Measurements from ENCODE around the gene FBXO41. TPM values are rescaled to one million over a fixed set of nuclear protein-coding genes. Genes with fewer than 3 reads are reported as not detected.

FBXO41 gene
- total RNA-seq, 1 experiment from 2014 or later = 3.6 TPM

DNA sequence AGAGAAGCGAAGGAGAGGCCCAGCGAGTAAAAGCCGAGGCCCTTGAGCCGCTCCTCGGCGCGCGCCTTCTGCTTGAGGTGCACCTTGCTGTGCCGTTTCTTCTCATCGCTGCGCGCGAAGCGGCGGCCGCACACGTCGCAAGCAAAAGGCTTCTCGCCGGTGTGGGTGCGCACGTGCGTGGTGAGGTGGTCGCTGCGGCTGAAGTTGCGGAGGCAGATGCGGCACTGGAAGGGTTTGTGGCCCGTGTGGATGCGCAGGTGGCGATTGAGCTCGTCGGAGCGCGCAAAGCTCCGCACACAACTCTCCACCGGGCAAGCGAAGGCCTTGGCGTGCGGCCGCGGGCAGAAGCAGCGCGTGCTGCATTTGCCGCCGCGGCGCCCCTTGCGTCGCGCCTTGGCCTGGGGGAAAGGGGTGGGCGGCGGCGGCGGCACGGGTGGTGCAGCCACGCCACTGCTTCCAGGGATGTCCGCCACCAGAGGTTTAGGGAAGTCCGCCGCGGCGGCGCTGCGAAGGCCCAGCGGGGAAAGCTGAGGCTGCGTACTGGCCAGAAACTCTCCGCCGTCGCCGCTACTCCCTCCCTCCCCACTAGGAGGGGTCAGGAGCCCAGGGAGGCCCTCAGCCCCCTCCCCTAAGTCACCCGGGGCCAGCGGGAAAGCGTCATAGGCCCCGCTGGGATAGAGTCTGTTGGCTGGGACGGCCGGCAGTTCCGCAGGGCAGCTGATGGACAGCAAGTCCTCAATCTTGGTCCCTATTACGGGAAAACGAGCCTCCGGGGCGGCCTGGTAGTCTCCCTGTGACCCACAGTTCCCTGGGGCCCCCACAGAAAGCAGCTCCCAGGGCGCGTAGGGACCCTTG is 7.4 kb upstream of the FBXO41 start:
- no peak for DNase-seq (ENCODE audit: low spot score)
- in situ Hi-C loops (cut with HindIII; ENCODE audit: low sequenced_read_pairs) = loop anchor here (5.0 kb wide), 1 partner anchor 54 kb away; no protein-coding TSS in a partner anchor

DNA sequence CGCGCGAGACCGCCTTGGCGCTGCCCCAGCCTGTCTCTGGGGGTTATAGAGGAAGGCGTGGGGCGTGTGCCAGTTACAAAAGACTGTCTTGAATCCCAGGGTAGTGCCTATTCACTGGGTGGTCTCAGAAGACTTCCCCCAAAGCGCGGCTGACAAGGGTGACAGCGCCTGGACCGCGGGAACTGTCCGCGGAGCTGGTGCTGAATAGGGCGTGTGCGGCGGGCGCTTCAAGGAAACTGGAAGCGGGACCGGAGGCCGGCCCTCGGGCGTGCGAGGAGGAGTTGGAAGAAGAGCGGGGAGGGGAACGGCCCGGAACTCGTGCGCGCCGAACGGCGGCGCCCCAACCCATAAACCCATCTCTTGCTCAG is 6.8 kb upstream of the FBXO41 start:
- in situ Hi-C loops (cut with HindIII; ENCODE audit: low sequenced_read_pairs) = loop anchor here (5.0 kb wide), 1 partner anchor 54 kb away; no protein-coding TSS in a partner anchor
- no peak for DNase-seq (ENCODE audit: low spot score)

- in situ Hi-C loops (cut with HindIII; ENCODE audit: low sequenced_read_pairs) = loop anchor here (5.0 kb wide), 1 partner anchor 53 kb away; no protein-coding TSS in a partner anchor
Measured at GRCh38 chr2:73290049-73290839, 6.0 kb upstream of the FBXO41 start.

GRCh38 chr2:73289304-73289703 is 5.0 kb upstream of the FBXO41 start:
- in situ Hi-C loops (cut with HindIII; ENCODE audit: low sequenced_read_pairs) = no loop called here
- DNase-seq (ENCODE audit: low spot score) = no peak

More at GRCh38 chr2:73290049-73290839, 6.0 kb upstream of the FBXO41 start:
- DNase-seq (ENCODE audit: low spot score) = peak; percentile 94

DNA sequence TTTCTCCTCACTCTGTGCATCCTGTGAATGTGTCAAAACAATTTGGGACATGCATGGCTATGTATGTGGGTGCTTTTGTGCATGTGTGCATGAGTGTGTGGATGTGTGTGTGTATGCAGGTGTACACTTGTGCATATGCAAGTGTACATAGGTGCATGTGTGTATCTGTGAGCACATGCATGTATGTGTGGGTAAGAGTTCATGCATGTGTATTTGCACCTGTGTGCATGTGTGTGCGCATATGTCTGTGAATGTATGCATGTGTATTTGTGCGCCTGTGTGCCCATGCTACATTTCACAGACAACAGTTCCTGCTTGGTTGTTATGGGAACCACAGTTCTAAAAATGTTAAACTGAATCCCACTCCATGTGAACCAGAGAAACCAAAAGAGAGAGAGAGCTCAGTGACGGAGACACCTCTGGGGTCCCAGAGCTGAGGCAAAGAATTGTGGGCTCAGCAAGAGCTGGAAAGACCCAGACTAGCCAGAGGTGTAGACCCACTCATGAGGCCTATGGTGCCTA is 1.9 kb upstream of the FBXO41 start:
- in situ Hi-C loops (cut with HindIII; ENCODE audit: low sequenced_read_pairs) = no loop called here
- no peak for DNase-seq (ENCODE audit: low spot score)

DNA sequence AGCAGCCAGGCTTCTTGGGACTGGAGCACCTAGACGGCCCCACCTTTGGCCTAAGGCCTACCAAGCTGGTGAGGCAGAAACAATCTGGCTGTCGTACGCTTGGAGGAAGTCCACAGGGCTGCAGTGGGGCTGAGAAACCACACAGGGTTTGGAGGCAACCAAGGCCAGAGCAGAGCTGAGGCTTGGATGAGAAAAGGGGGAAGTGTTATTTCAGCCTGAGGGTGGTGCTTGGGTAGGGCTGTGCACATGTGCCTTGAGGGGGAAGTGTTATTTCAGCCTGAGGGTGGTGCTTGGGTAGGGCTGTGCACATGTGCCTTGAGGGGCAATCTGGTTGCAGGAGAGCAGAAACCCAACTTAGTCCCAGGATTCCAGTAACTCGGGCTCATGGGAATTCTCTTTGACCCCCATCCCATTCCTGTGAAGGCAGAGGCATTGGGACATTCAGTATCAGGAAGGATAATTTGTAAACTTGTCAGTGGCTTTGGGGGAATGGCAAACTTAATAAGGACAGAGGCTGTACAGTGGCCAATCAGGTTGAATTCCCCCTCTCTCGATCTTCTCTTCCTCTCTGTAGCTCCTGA is 971 bp upstream of the FBXO41 start:
- DNase-seq (ENCODE audit: low spot score) = peak; percentile 73
- in situ Hi-C loops (cut with HindIII; ENCODE audit: low sequenced_read_pairs) = no loop called here

DNA sequence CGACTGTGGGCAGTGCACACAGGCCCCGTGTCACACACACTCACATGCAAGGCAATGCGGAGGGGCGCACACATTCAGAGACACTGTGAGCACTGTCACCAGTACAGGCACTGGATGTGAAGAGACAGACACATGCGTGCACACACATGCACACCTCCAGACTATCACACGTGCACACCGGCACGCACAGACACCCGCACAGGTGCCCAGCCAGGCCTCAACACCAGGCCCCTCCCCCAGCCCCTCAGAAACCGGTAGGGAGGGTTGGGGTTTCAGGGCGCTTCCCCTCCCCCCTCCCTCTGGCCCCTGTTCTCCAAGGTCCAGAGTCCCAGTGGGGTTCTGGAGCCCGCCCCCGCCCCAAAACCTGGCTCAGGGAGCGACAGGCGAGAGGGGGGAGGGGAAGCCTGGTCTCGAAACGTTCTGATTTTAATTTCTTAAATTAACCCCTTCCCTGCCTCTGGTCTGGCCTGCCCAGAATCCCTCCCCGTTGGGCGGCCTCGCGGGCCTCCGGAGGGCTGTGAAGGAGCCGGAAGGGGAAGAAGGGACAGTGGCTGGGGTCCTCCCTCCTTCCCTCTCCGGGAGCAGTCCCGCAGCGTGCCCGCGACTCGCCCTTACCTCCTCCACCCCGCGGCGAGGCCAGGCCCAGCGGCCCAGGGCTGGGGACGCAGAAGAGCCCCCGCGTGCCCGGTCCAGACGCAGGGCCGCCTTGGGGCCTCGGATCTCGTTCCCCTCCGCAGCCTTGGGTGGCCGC is 558 bp downstream of the FBXO41 start:
- in situ Hi-C loops (cut with HindIII; ENCODE audit: low sequenced_read_pairs) = no loop called here
- peak; percentile 66 for DNase-seq (ENCODE audit: low spot score)

- DNase-seq (ENCODE audit: low spot score) = no peak
- in situ Hi-C loops (cut with HindIII; ENCODE audit: low sequenced_read_pairs) = no loop called here
Measured at GRCh38 chr2:73282924-73283544, 1.2 kb downstream of the FBXO41 start.

- peak; percentile 50 for DNase-seq (ENCODE audit: low spot score)
- in situ Hi-C loops (cut with HindIII; ENCODE audit: low sequenced_read_pairs) = no loop called here
Measured at GRCh38 chr2:73281244-73281643, 3.0 kb downstream of the FBXO41 start.

GRCh38 chr2:73279852-73280251 is 4.4 kb downstream of the FBXO41 start:
- DNase-seq (ENCODE audit: low spot score) = no peak
- in situ Hi-C loops (cut with HindIII; ENCODE audit: low sequenced_read_pairs) = no loop called here

- in situ Hi-C loops (cut with HindIII; ENCODE audit: low sequenced_read_pairs) = no loop called here
- no peak for DNase-seq (ENCODE audit: low spot score)
Measured at GRCh38 chr2:73272270-73272669, 12.0 kb downstream of the FBXO41 start.

- in situ Hi-C loops (cut with HindIII; ENCODE audit: low sequenced_read_pairs) = no loop called here
- peak; percentile 36 for DNase-seq (ENCODE audit: low spot score)
Measured at GRCh38 chr2:73269686-73270465, 14.4 kb downstream of the FBXO41 start.

- in situ Hi-C loops (cut with HindIII; ENCODE audit: low sequenced_read_pairs) = no loop called here
- DNase-seq (ENCODE audit: low spot score) = peak; percentile 77
Measured at GRCh38 chr2:73268830-73269685, 15.2 kb downstream of the FBXO41 start.

DNA sequence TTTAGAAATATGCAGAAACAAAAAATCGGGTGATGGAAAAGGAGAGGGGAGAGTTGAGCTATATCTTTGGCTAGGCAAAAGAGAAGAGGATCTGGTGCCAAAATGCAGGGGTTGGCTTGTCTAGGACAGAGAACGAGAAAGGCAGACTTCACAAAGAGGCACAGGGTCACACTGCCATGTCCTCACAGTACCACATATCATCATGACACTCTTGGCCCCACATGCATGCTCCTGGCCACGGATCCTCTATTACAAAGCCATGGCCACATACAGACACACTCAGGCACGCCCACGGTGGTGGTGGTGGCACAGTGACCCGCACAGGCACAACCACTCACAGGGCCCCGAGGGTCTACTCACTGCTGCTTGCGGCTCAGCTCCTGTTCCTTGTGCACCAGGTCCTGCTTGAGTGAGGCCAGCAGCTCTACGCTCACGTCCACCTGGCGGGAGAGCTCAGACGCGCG is 15.9 kb downstream of the FBXO41 start:
- in situ Hi-C loops (cut with HindIII; ENCODE audit: low sequenced_read_pairs) = no loop called here
- no peak for DNase-seq (ENCODE audit: low spot score)

GRCh38 chr2:73267008-73267407 is 17.3 kb downstream of the FBXO41 start:
- no peak for DNase-seq (ENCODE audit: low spot score)
- in situ Hi-C loops (cut with HindIII; ENCODE audit: low sequenced_read_pairs) = no loop called here

DNA sequence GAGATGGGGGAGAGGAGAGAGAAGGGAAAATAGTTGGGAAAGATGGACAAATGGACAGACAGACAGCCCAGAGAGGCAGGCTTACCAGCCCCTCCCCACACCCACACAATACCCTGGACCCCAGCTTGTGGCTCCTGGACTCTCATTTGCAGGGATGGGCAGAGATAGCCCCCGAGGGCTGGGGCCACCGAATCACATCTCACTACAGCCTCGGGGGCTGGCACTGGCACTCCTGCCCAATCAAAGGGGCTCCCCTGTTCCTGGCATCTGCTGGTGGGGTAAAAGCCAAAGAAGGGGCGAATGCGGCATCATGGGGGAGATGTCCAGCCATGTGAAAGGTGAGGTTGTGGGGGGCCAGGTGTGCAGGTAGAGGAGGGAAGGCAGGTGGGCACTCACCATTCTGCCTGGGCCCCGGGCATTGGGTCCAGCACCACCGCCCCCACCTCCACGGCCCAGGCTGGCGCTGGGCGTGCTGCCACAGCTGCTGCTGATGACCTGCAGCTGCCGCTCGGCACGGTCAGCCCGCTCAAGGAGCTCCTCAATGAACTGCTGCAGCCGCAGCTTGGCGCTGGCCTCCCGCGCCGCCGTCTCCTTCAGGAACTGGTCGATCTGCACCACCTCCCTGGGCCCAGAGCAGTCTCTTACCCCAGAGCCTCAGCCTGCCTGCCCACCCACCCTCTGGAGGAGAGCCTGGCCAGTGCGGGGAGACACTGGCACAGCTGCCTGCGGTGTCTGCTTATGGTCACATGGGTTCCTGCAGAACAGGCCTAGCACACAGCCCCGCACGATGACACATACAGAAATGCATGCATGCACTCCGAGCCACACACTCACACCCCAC is 18.0 kb downstream of the FBXO41 start:
- in situ Hi-C loops (cut with HindIII; ENCODE audit: low sequenced_read_pairs) = no loop called here
- peak; percentile 37 for DNase-seq (ENCODE audit: low spot score)
